GM12878 (cell line): ENCODE data around the gene ADSS1. TPM values are rescaled to one million over a fixed set of nuclear protein-coding genes. Genes with fewer than 3 reads are reported as not detected.

Source experiments
- ATAC-seq: fragments of 200-7000 bp; cut with Tn5 transposase; 3 replicates; pipeline ENCODE4 v1.9.1; 2020; ENCODE audit warnings: mild to moderate bottlenecking, moderate library complexity
- BruUV-seq: library from RNA; stranded (reverse); fragments of 400-500 nt; replicated peaks from 2 replicates; lab custom pipeline; 2021; lab: Mats Ljungman, UMichigan
- CTCF ChIA-PET: fragments of 300-600 bp; sonication (Branson Sonifier 250); formaldehyde crosslinking; extraction: SDS; loops from one replicate; lab custom pipeline; 2021; ENCODE audit warnings: inconsistent platforms; lab: Yijun Ruan, JAX
- POLR2A ChIA-PET: fragments of 350-600 bp; formaldehyde crosslinking; extraction: SDS; loops from one replicate; lab custom pipeline; 2021; ENCODE audit warnings: inconsistent platforms; lab: Charles Lee
- RAD21 ChIA-PET: fragments of 300-600 bp; sonication (Branson Sonifier 250); formaldehyde crosslinking; loops from one replicate; lab custom pipeline; 2023; ENCODE audit warnings: antibody characterized with exemption; ENCODE audit not compliant: unreplicated experiment; lab: Charles Lee
- SMC1A ChIA-PET: fragments of 300-600 bp; sonication (Branson Sonifier 250); formaldehyde crosslinking; loops from one replicate; lab custom pipeline; 2023; ENCODE audit not compliant: unreplicated experiment, uncharacterized antibody; lab: Charles Lee
- DNase-seq: peaks from one replicate; pipeline ENCODE4 v3.0.0-alpha.2; 2011; ENCODE audit warnings: low read depth, low spot score
- FAIRE-seq: peaks from 3 replicates; lab custom pipeline; 2011; peaks lifted over from hg19 to GRCh38; lab: Jason Lieb, UNC
- H2AFZ ChIP-seq: 2 replicates; pipeline ENCODE4 v1.6.0; 2011; ENCODE audit warnings: low read depth, low read length, control low read depth; ENCODE audit not compliant: control insufficient read depth
- H3K27ac ChIP-seq: 2 replicates; pipeline ENCODE4 v1.5.1; 2011; ENCODE audit warnings: control low read depth; ENCODE audit not compliant: control insufficient read depth, insufficient read depth
- H3K27me3 ChIP-seq, 2 experiments: replicated peaks in 1 of 2; 2 replicates each; pipeline versions ENCODE4 v1.6.0 to v1.6.1; 2011; ENCODE audit warnings: low read length in 1 of 2; ENCODE audit not compliant: control insufficient read depth in 2 of 2, insufficient read depth in 2 of 2
- H3K36me3 ChIP-seq, 2 experiments: 2 replicates each; pipeline ENCODE4 v1.5.1; 2011; ENCODE audit warnings: low read length in 1 of 2; ENCODE audit not compliant: control insufficient read depth in 2 of 2, insufficient read depth in 2 of 2
- H3K4me1 ChIP-seq: 2 replicates; pipeline ENCODE4 v1.6.1; 2011; ENCODE audit warnings: mild to moderate bottlenecking, low read length, moderate library complexity, mixed read lengths; ENCODE audit not compliant: control insufficient read depth, insufficient read depth
- H3K4me2 ChIP-seq: 2 replicates; pipeline ENCODE4 v1.6.0; 2011; ENCODE audit warnings: control low read depth; ENCODE audit not compliant: control insufficient read depth, insufficient read depth
- H3K4me3 ChIP-seq: fragments of 200-600 bp; sonication (generic); 2 replicates; pipeline ENCODE4 v1.5.1; 2016
- H3K79me2 ChIP-seq: 2 replicates; pipeline ENCODE4 v1.6.0; 2011; ENCODE audit warnings: low read length; ENCODE audit not compliant: control insufficient read depth, insufficient read depth
- H3K9ac ChIP-seq: 2 replicates; pipeline ENCODE4 v1.8.0; 2011; ENCODE audit warnings: low read length, control low read depth, mixed read lengths; ENCODE audit not compliant: control insufficient read depth, insufficient read depth
- H3K9me3 ChIP-seq: replicated peaks from 3 replicates; pipeline ENCODE4 v1.5.1; 2011; ENCODE audit warnings: mild to moderate bottlenecking, low read length; ENCODE audit not compliant: control insufficient read depth, insufficient read depth
- H4K20me1 ChIP-seq: 2 replicates; pipeline ENCODE4 v1.6.0; 2011; ENCODE audit not compliant: control insufficient read depth, insufficient read depth
- JUNB ChIP-seq: IDR thresholded peaks from 2 replicates; pipeline ENCODE4 v1.6.1; 2016; ENCODE audit warnings: antibody characterized with exemption, mild to moderate bottlenecking
- WGBS: methylation state at CpG from one replicate; pipeline ENCODE4 v1.1.6; 2016; ENCODE audit warnings: low lambda C conversion rate; ENCODE audit not compliant: insufficient replicate concordance, insufficient coverage; ENCODE audit errors: missing lambda C conversion rate; 5-methylcytosine and 5-hydroxymethylcytosine counted together
- in situ Hi-C: fragments of 300-500 bp; cut with MboI; formaldehyde crosslinking; loops from 9 replicates; pipeline ENCODE4 v1.14.3; 2018; ENCODE audit warnings: mixed read lengths
- intact Hi-C: fragments of 100-400 bp; cut with micrococcal nuclease; formaldehyde crosslinking; loops from one replicate; pipeline ENCODE4 v1.14.2; 2022; ENCODE audit not compliant: unreplicated experiment
- polyA plus RNA-seq, 11 experiments: library from polyadenylated mRNA; depleted of rRNA in 4 of 11; unstranded in 6 of 11; stranded (reverse) in 5 of 11; fragments of >200 nt; fragmentation: Nextera tagmentation in 4 of 11; fragmentation: Illumina TruSeq in 1 of 11; extraction: Ambion mirVana in 4 of 11; extraction: Trizol in 1 of 11; gene quantifications; 1 replicate in 1 of 11; 2 replicates in 10 of 11; pipeline versions ENCODE4 v1.2.1 to v1.2.3, GENCODE V29; 2011 to 2016; ENCODE audit warnings: inconsistent platforms in 2 of 11, missing spikeins in 2 of 11, low read depth in 1 of 11
- total RNA-seq, 4 experiments: library from RNA; depleted of rRNA in 3 of 4; stranded (reverse); fragments of >200 nt in 3 of 4; fragmentation: Illumina TruSeq in 1 of 4; extraction: Trizol in 1 of 4; gene quantifications; 2 replicates each; pipeline versions ENCODE4 v1.2.1 to v1.2.3, GENCODE V29; 2013 to 2021
- TF ChIP-seq, protein P1 (sequence below): fragments of 450-650 bp; IDR thresholded peaks from 2 replicates; pipeline ENCODE4 v1.6.1; 2017; ENCODE audit warnings: mild to moderate bottlenecking

ADSS1 gene
- total and polyA plus RNA-seq, 10 of the 15 experiments (the other 5 are each of a cell fraction or from before 2014, with no cell fraction given), result 0.11 to 0.45 (median 0.28) TPM; not detected in 5

DNA sequence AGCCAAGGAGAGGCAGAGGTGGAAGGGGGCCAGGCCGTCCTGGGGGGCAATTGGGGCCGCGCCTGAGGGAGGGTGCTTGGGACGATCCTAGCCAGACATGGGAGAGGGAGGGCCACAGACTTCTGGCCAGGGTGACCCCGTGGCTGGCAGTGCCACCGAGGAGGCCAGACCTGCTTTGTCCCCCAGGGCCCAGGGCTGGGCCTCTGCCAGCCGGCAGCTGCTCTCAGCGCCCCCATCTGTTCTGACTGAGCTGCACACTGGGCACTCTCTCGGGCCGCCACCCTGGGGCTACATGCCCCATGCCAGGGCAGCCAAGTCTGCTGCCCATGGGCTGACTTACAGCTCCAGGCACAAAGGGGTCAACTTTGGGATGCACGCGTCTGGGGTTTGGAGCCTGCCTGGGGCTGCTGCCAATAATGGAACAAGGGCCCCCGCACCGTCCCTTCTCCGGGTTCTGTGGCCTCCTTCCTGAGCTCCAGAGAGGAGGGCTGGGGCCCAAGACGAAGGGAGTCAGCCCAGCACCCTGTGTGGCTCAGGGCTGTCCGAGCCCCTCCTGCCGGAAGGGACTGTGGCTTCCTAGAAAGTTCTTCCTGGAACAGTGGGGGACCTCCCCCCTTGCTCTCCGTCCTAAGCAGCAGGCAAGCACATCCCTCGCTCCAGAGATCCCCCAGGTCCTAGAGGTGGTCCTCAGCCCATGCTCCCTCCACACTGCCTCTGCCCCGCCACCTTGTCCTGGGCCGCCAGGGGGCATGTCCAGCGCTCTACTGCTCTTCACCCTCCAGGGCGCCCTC is 1.1 kb downstream of the ADSS1 start:
- BruUV-seq, result no TSS peak
- SMC1A ChIA-PET, result interaction anchor here (1.3 kb wide), 1 partner anchor 24 kb away, joined by 3 read pairs; no protein-coding TSS in a partner anchor
- ATAC-seq, result peak; percentile 17; the same call in 2 of the 3 replicates
- no peaks in the 10 kb centered on the region for H4K20me1 ChIP-seq
- no peaks in the 10 kb centered on the region for H3K4me1 ChIP-seq
- CTCF ChIA-PET, result interaction anchor here (0.7 to 1.5 kb wide), 3 partner anchors 9 to 28 kb away, joined by 3 to 8 read pairs (median 4); partner anchors contain the start of gene SIVA1
- H3K27me3 ChIP-seq, result peaks cover 0 to 4% of the 10 kb centered on the region in 2 experiments; a peak in 1 of 4 replicates
- TF ChIP-seq, protein P1, sequence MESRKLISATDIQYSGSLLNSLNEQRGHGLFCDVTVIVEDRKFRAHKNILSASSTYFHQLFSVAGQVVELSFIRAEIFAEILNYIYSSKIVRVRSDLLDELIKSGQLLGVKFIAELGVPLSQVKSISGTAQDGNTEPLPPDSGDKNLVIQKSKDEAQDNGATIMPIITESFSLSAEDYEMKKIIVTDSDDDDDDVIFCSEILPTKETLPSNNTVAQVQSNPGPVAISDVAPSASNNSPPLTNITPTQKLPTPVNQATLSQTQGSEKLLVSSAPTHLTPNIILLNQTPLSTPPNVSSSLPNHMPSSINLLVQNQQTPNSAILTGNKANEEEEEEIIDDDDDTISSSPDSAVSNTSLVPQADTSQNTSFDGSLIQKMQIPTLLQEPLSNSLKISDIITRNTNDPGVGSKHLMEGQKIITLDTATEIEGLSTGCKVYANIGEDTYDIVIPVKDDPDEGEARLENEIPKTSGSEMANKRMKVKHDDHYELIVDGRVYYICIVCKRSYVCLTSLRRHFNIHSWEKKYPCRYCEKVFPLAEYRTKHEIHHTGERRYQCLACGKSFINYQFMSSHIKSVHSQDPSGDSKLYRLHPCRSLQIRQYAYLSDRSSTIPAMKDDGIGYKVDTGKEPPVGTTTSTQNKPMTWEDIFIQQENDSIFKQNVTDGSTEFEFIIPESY, result 0 out of 2 replicates have a peak, but pooled peaks have one; percentile 38
- no peak for TF ChIP-seq JUNB
- no peak overlapping the region for H2AFZ ChIP-seq
- H3K9ac ChIP-seq, result no peak overlapping the region
- no peak for FAIRE-seq
- RAD21 ChIA-PET, result interaction anchor here (0.8 kb wide), 1 partner anchor 27 kb away, joined by 3 read pairs; the partner anchor contains the start of gene SIVA1
- H3K4me2 ChIP-seq, result no peak overlapping the region
- WGBS, result 39% methylated on average over 24 of the region's 24 CpGs
- H3K9me3 ChIP-seq, result no peaks in the 10 kb centered on the region
- DNase-seq, result no peak
- in situ Hi-C loops (no loop called here), intact Hi-C loops (no loop called here)
- H3K4me3 ChIP-seq, result no peak overlapping the region
- H3K27ac ChIP-seq, result no peak overlapping the region
- no peaks in the 10 kb centered on the region for H3K36me3 ChIP-seq
- POLR2A ChIA-PET, result no interaction called here
- H3K79me2 ChIP-seq, result no peaks in the 10 kb centered on the region
